Stimulated activated CD8-positive, alpha-beta memory T cell treated with anti-CD3 and anti-CD28 coated beads, Interleukin-12 subunit alpha, Interleukin-12 subunit beta, amount 100 ng/mL, for 1 hour (primary cell): ENCODE measurements around the gene TIMM17A.
"Not testable (repeated sequence)": the region's sequence is repeated elsewhere in the genome, so short reads cannot be mapped to it uniquely, and the experiment has no call there.

Experiments used
- DNase-seq: peaks from one replicate; pipeline ENCODE4 v3.0.0-alpha.2; 2020; ENCODE audit warnings: low read depth

Gene TIMM17A

GRCh38 chr1:202016022-202016810 lies 60.9 kb downstream of the TIMM17A start:
- DNase-seq, result no peak

GRCh38 chr1:202016811-202017748 lies 61.8 kb downstream of the TIMM17A start:
- DNase-seq, result no peak

- no peak for DNase-seq
Observed at GRCh38 chr1:202017749-202018467, 62.6 kb downstream of the TIMM17A start.

GRCh38 chr1:202018468-202019234 lies 63.3 kb downstream of the TIMM17A start:
- no peak for DNase-seq

- DNase-seq, result not testable (repeated sequence)
Observed at GRCh38 chr1:202019235-202019558, 63.9 kb downstream of the TIMM17A start.
